Endothelial cell of umbilical vein (primary cell): ENCODE results near the gene PCDHGA1. TPM values are rescaled to one million over a fixed set of nuclear protein-coding genes. Genes with fewer than 3 reads are reported as not detected.
A peak's percentile ranks its signal among the peaks of the same experiment; 100 is the strongest.

Experiments
- BruUV-seq: library from RNA; stranded (reverse); fragments of 400-500 nt; replicated peaks from 2 replicates; lab custom pipeline; 2021; lab: Mats Ljungman, UMichigan
- CTCF ChIA-PET: fragments of 300-600, 350-600 bp; sonication (Branson Sonifier 250); formaldehyde crosslinking; loops from one replicate; lab custom pipeline; 2021; ENCODE audit warnings: antibody characterized with exemption, inconsistent platforms; lab: Charles Lee
- POLR2A ChIA-PET: fragments of 300-600, 350-600 bp; sonication (Branson Sonifier 250); formaldehyde crosslinking; loops from one replicate; lab custom pipeline; 2021; ENCODE audit warnings: antibody characterized with exemption, inconsistent platforms; lab: Charles Lee
- DNase-seq: peaks from one replicate; pipeline ENCODE4 v3.0.0-alpha.2; 2011; ENCODE audit warnings: low read depth, low spot score
- FAIRE-seq: peaks from 2 replicates; lab custom pipeline; 2011; peaks lifted over from hg19 to GRCh38; lab: Jason Lieb, UNC
- H2AFZ ChIP-seq: 2 replicates; pipeline ENCODE4 v1.6.0; 2012; ENCODE audit warnings: low read depth, low read length, control low read depth, inconsistent platforms
- H3K27ac ChIP-seq: 2 replicates; pipeline ENCODE4 v1.5.1; 2011; ENCODE audit warnings: low read depth, mild to moderate bottlenecking, control low read depth, low read length, moderate library complexity; ENCODE audit not compliant: insufficient read depth
- H3K27me3 ChIP-seq, 2 experiments: 2 replicates each; pipeline versions ENCODE4 v1.6.0 to v1.6.1; 2011; ENCODE audit warnings: low read length in 2 of 2, mixed read lengths in 1 of 2; ENCODE audit not compliant: control insufficient read depth in 2 of 2, insufficient read depth in 2 of 2
- H3K36me3 ChIP-seq, 2 experiments: 2 replicates in 1 of 2; 3 replicates in 1 of 2; pipeline ENCODE4 v1.5.1; 2011; ENCODE audit warnings: low read length in 2 of 2, mild to moderate bottlenecking in 1 of 2, moderate library complexity in 1 of 2; ENCODE audit not compliant: control insufficient read depth in 2 of 2, insufficient read depth in 2 of 2; ENCODE audit errors: extremely low read depth in 1 of 2
- H3K4me1 ChIP-seq: 3 replicates; pipeline ENCODE4 v1.5.1; 2011; ENCODE audit warnings: mild to moderate bottlenecking, low read length; ENCODE audit not compliant: control insufficient read depth, insufficient read depth; ENCODE audit errors: extremely low read depth
- H3K4me2 ChIP-seq: 2 replicates; pipeline ENCODE4 v1.6.1; 2011; ENCODE audit warnings: low read length, control low read depth, mixed read lengths; ENCODE audit not compliant: insufficient read depth
- H3K4me3 ChIP-seq, 3 experiments: fragments of 200-600 bp in 1 of 3; sonication (generic), shearing (Covaris generic) in 1 of 3; replicated peaks in 1 of 3; 2 replicates each; pipeline ENCODE4 v1.5.1; 2011 to 2016; ENCODE audit warnings: control low read depth in 3 of 3, low read length in 3 of 3, mild to moderate bottlenecking in 2 of 3, inconsistent platforms in 1 of 3, low read depth in 1 of 3, moderate library complexity in 1 of 3; ENCODE audit not compliant: insufficient read depth in 1 of 3
- H3K79me2 ChIP-seq: 2 replicates; pipeline ENCODE4 v1.6.0; 2012; ENCODE audit warnings: low read length, inconsistent platforms; ENCODE audit not compliant: control insufficient read depth, insufficient read depth
- H3K9ac ChIP-seq: replicated peaks from 2 replicates; pipeline ENCODE3; 2011; ENCODE audit warnings: low read length, control low read depth; ENCODE audit not compliant: insufficient read depth; ENCODE audit errors: extremely low read depth
- H3K9me1 ChIP-seq: replicated peaks from 3 replicates; pipeline ENCODE4 v1.6.0; 2011; ENCODE audit warnings: mild to moderate bottlenecking, low read length; ENCODE audit not compliant: control insufficient read depth, insufficient read depth; ENCODE audit errors: extremely low read depth
- H3K9me3 ChIP-seq: replicated peaks from 2 replicates; pipeline ENCODE4 v1.5.1; 2012; ENCODE audit warnings: low read length, inconsistent platforms; ENCODE audit not compliant: control insufficient read depth, insufficient read depth
- H4K20me1 ChIP-seq: replicated peaks from 2 replicates; pipeline ENCODE3; 2011; ENCODE audit warnings: mild to moderate bottlenecking, low read length; ENCODE audit not compliant: control insufficient read depth, insufficient read depth; ENCODE audit errors: extremely low read depth
- POLR2A ChIP-seq: IDR thresholded peaks from 2 replicates; pipeline ENCODE4 v1.6.1; 2012; ENCODE audit warnings: low read depth, mild to moderate bottlenecking, control low read depth, low read length
- POLR2AphosphoS5 ChIP-seq: IDR thresholded peaks from 2 replicates; pipeline ENCODE4 v1.6.1; 2012; ENCODE audit warnings: low read depth, mild to moderate bottlenecking, control low read depth, low read length, moderate library complexity; ENCODE audit not compliant: insufficient read depth
- dilution Hi-C: fragments of 300-500 bp; cut with MboI; formaldehyde crosslinking; loops from one replicate; pipeline ENCODE4 v1.15.0; 2019; ENCODE audit warnings: low sequenced_read_pairs; ENCODE audit not compliant: extremely low pct_ligation_motif_present
- intact Hi-C: fragments of 100-400 bp; cut with micrococcal nuclease; formaldehyde crosslinking; loops from one replicate; pipeline ENCODE4 v1.10.0; 2022
- polyA plus RNA-seq, 4 experiments: library from polyadenylated mRNA; depleted of rRNA in 3 of 4; stranded (reverse) in 3 of 4; unstranded in 1 of 4; fragments of >200 nt; gene quantifications; 2 replicates each; pipeline versions ENCODE4 v1.2.1 to v1.2.3, GENCODE V29; 2011 to 2012; ENCODE audit warnings: missing spikeins in 1 of 4
- total RNA-seq: library from RNA; stranded (reverse); gene quantifications from 2 replicates; pipeline ENCODE4 v1.2.3, GENCODE V29; 2021
- TF ChIP-seq, protein P1 (sequence below): IDR thresholded peaks from 2 replicates; pipeline ENCODE4 v1.6.1; 2011; ENCODE audit not compliant: insufficient read depth, insufficient read length
- TF ChIP-seq, protein P2 (sequence below), 2 donors: IDR thresholded peaks; 1 replicate in 1 of 2; 2 replicates in 1 of 2; pipeline ENCODE4 v1.5.1; 2011; ENCODE audit warnings: low read length in 2 of 2, mild to moderate bottlenecking in 2 of 2, moderate library complexity in 2 of 2, control low read depth in 1 of 2, inconsistent platforms in 1 of 2, low read depth in 1 of 2; ENCODE audit not compliant: insufficient read depth in 1 of 2; ENCODE audit errors: extremely low read depth in 1 of 2

PCDHGA1 gene
- total and polyA plus RNA-seq, 2 donors (not counting 3 experiments of a cell fraction or from before 2014, with no cell fraction given): 0.22 to 0.44 TPM

DNA sequence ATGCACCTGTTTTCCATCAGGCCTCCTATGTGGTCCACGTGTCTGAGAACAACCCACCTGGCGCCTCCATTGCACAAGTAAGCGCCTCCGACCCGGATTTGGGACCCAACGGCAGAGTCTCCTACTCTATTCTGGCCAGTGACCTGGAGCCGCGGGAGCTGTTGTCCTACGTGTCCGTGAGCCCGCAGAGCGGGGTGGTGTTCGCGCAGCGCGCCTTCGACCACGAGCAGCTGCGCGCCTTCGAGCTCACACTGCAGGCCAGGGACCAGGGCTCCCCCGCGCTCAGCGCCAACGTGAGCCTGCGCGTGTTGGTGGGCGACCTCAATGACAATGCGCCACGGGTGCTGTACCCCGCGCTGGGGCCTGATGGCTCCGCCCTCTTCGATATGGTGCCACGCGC lies 21.3 kb downstream of the PCDHGA1 start:
- Histone ChIP-seq H3K79me2 (no peaks in the 10 kb centered on the region), H3K4me1 (no peaks in the 10 kb centered on the region), H2AFZ (no peak overlapping the region), H4K20me1 (no peaks in the 10 kb centered on the region), H3K4me3 (no peak overlapping the region), H3K27me3 (peaks cover 27 to 60% of the 10 kb centered on the region in 2 experiments), H3K9me1 (no peaks in the 10 kb centered on the region), H3K9ac (no peak overlapping the region), H3K36me3 (no peaks in the 10 kb centered on the region), H3K9me3 (no peaks in the 10 kb centered on the region), H3K4me2 (no peak overlapping the region), H3K27ac (no peak overlapping the region)
- DNase-seq: no peak
- no TSS peak for BruUV-seq
- POLR2A ChIA-PET: no interaction called here
- no peak for TF ChIP-seq POLR2AphosphoS5
- TF ChIP-seq, protein P1, sequence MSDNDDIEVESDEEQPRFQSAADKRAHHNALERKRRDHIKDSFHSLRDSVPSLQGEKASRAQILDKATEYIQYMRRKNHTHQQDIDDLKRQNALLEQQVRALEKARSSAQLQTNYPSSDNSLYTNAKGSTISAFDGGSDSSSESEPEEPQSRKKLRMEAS: no peak
- CTCF ChIA-PET: no interaction called here
- dilution Hi-C loops (no loop called here), intact Hi-C loops (loop anchor here (5.0 kb wide), 1 partner anchor 211 kb away; no protein-coding TSS in a partner anchor)
- FAIRE-seq: no peak

DNA sequence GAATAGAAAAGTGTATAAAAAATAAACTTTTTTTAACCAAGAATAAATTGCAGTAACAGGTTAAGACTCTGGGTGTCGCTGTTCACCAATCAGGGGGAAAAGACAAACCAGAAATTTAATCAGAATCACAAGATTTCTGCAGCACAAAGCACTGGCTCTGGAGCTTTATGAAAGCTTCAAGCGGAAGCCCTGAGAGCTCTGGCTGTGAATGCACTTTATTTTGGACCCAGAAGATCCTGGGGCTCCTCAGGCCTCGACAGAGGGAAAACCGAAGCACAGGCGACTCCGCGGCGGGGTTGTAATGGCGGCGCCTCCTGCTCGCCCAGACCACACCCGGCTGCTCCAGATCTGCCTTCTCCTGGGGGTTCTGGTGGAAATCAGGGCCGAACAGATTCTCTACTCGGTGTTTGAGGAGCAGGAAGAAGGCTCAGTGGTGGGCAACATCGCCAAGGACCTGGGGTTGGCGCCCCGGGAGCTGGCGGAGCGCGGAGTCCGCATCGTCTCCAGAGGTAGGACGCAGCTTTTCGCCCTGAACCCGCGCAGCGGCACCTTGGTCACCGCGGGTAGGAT lies 24.7 kb downstream of the PCDHGA1 start, which contains the start of gene PCDHGA4:
PCDHGA4 (plus strand) TSS at position 122 of the 570 bp plus-strand sequence; CDS start at position 209, 87 bp downstream.
- POLR2A ChIA-PET: no interaction called here
- intact Hi-C loops (loop anchor here (5.0 kb wide), 1 partner anchor 207 kb away; no protein-coding TSS in a partner anchor), dilution Hi-C loops (no loop called here)
- Histone ChIP-seq H3K27ac (no peak within 1 kb of the TSS), H3K4me1 (no peaks in the 10 kb centered on the region), H2AFZ (peak within 1 kb of the TSS; percentile 73), H3K36me3 (no peaks in the 10 kb centered on the region), H3K9me3 (no peaks in the 10 kb centered on the region), H3K4me2 (peak within 1 kb of the TSS; percentile 38), H3K4me3 (peak within 1 kb of the TSS; percentile 11 to 38 (median 33)), H3K27me3 (peaks cover 34 to 58% of the 10 kb centered on the region in 2 experiments), H3K9me1 (no peaks in the 10 kb centered on the region), H3K9ac (no peak within 1 kb of the TSS), H4K20me1 (no peaks in the 10 kb centered on the region), H3K79me2 (no peaks in the 10 kb centered on the region)
- no peak for TF ChIP-seq POLR2A
- TF ChIP-seq, protein P2, sequence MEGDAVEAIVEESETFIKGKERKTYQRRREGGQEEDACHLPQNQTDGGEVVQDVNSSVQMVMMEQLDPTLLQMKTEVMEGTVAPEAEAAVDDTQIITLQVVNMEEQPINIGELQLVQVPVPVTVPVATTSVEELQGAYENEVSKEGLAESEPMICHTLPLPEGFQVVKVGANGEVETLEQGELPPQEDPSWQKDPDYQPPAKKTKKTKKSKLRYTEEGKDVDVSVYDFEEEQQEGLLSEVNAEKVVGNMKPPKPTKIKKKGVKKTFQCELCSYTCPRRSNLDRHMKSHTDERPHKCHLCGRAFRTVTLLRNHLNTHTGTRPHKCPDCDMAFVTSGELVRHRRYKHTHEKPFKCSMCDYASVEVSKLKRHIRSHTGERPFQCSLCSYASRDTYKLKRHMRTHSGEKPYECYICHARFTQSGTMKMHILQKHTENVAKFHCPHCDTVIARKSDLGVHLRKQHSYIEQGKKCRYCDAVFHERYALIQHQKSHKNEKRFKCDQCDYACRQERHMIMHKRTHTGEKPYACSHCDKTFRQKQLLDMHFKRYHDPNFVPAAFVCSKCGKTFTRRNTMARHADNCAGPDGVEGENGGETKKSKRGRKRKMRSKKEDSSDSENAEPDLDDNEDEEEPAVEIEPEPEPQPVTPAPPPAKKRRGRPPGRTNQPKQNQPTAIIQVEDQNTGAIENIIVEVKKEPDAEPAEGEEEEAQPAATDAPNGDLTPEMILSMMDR (IDR thresholded peaks at IDR 0.05; ENCODE audit: extremely low read depth in 1 of 2, insufficient read depth in 1 of 2, low read depth in 1 of 2, low read length in 2 of 2): peak; percentile 33 to 54
- CTCF ChIA-PET: interaction anchor here (0.6 to 3.0 kb wide), 20 partner anchors 9 to 212 kb away, joined by 3 to 25 read pairs (median 5); partner anchors contain the start of genes PCDHGA11, PCDHGA12, PCDHGA2 and PCDHGA3
- FAIRE-seq (no peak), DNase-seq (peak; percentile 34)
- TSS peak; percentile 14 for BruUV-seq
